ENCODE results near the gene SEC61A1.
A peak's percentile ranks its signal among the peaks of the same experiment; 100 is the strongest.

SEC61A1 gene

GRCh38 chr3:128051837-128052594 lies at the start of gene SEC61A1:
SEC61A1 (plus strand) TSS chr3:128052437; CDS start chr3:128052553, 116 bp downstream.
- peak; percentile 96 for DNase-seq

GRCh38 chr3:128004661-128005060 lies 47.6 kb upstream of the SEC61A1 start:
- no peak for DNase-seq

GRCh38 chr3:128006061-128007032 lies 45.9 kb upstream of the SEC61A1 start:
- no peak for DNase-seq

- no peak for DNase-seq
These were observed 45.2 kb upstream of the SEC61A1 start for GRCh38 chr3:128007033-128007424.

- no peak for DNase-seq
These were observed 42.0 kb upstream of the SEC61A1 start for GRCh38 chr3:128009952-128010846.

GRCh38 chr3:128011140-128011539 lies 41.1 kb upstream of the SEC61A1 start:
- no peak for DNase-seq

- no peak for DNase-seq
These were observed 40.2 kb upstream of the SEC61A1 start for GRCh38 chr3:128012050-128012449.

- DNase-seq: no peak
These were observed 37.7 kb upstream of the SEC61A1 start for GRCh38 chr3:128014548-128014947.

- DNase-seq: no peak
These were observed 35.7 kb upstream of the SEC61A1 start for GRCh38 chr3:128016502-128016901.

GRCh38 chr3:128021768-128022372 lies 30.4 kb upstream of the SEC61A1 start:
- DNase-seq: no peak

GRCh38 chr3:128033102-128033501 lies 19.1 kb upstream of the SEC61A1 start:
- no peak for DNase-seq

GRCh38 chr3:128036119-128036518 lies 16.1 kb upstream of the SEC61A1 start:
- DNase-seq: no peak

GRCh38 chr3:128040041-128040440 lies 12.2 kb upstream of the SEC61A1 start:
- no peak for DNase-seq

- no peak for DNase-seq
These were observed 11.6 kb upstream of the SEC61A1 start for GRCh38 chr3:128040660-128041059.

- no peak for DNase-seq
These were observed 10.9 kb upstream of the SEC61A1 start for GRCh38 chr3:128041344-128041743.

GRCh38 chr3:128050597-128050996 lies 1.6 kb upstream of the SEC61A1 start:
- no peak for DNase-seq

GRCh38 chr3:128051459-128051836 lies 789 bp upstream of the SEC61A1 start:
- no peak for DNase-seq

- DNase-seq: no peak
These were observed 536 bp downstream of the SEC61A1 start for GRCh38 chr3:128052595-128053351.

GRCh38 chr3:128053614-128054013 lies 1.4 kb downstream of the SEC61A1 start:
- DNase-seq: no peak

GRCh38 chr3:128054367-128054766 lies 2.1 kb downstream of the SEC61A1 start:
- no peak for DNase-seq

- no peak for DNase-seq
These were observed 4.0 kb downstream of the SEC61A1 start for GRCh38 chr3:128056258-128056657.

All from activated naive CD4-positive, alpha-beta T cell treated with anti-CD3 and anti-CD28 coated beads, Interleukin-2, amount 50 U/mL, for 16 hours (primary cell).